GM21381 (cell line): ENCODE results near the gene NAV2.
"Not testable (repeated sequence)": the region's sequence is repeated elsewhere in the genome, so short reads cannot be mapped to it uniquely, and the experiment has no call there.

Experiments used
- ATAC-seq: cut with Tn5 transposase; IDR thresholded peaks from one replicate; pipeline ENCODE4 v1.9.1; 2021; ENCODE audit warnings: mild to moderate bottlenecking, moderate library complexity; ENCODE audit not compliant: unreplicated experiment

NAV2 gene

GRCh38 chr11:19985111-19985510, 272.5 kb downstream of the NAV2 start:
- no peak for ATAC-seq

DNA sequence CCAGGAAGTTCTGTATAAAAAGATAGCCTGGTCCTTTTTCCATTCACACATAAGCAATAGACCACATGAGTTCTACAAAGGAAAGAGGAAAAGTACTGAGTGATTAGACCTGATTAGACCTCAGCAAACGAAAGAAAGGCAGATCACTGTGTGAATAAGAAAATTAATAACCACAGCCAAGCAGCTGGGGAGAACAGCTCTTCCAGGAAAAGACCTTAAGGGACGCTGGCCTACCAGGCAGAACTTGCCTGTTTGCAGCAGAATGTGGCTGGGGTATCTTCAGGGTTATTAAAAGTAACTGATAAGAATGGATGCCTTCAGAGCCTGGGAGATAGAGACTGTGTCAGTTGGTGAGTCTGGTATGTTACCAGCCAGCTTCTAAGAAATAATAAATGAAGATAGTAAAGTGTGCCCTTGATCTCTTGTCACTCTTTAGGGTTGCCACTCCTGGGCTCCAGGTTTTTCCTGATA, 274.7 kb downstream of the NAV2 start:
- ATAC-seq = no peak

- no peak for ATAC-seq
These were observed 276.0 kb downstream of the NAV2 start for GRCh38 chr11:19988598-19988997.

- ATAC-seq = no peak
These were observed 276.6 kb downstream of the NAV2 start for GRCh38 chr11:19989191-19989590.

DNA sequence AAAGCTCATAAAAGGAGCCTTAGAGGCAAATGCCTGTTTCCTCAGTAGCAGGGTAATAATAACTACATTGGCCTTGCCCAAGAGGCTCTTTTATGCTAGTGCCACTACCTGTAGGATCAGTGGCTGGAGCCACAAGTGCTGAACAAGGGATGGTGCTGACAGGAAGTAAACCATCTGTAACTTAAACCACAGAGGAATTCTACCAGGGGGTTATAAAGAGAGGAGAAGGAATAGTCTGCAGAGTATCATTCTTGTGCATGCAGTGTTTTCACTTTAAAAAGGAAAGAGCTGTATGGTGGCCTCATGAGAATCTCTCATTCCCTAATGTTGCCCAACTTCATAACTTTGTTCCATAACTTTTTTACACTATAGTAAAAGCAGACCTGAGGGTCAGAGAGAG, 279.5 kb downstream of the NAV2 start:
- ATAC-seq = no peak

DNA sequence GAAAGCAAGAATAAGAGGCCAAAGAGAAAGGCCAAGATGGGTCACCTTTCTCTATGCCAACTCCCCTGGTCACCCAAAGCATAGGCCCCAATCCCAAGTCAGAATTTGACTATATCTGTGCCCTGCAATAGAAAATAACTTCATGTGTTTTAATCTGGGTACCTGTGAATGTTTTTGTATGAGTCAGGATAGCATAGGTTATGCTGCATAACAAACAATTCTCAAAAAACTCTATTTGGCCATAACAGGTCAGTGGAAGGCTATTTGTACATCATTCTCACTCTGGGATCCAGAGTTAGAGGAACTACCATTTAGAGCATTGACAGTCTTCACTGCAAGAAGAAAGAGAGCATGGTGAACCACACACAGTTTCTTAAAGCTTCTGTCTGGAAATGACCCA, 280.4 kb downstream of the NAV2 start:
- no peak for ATAC-seq

- ATAC-seq = no peak
These were observed 282.0 kb downstream of the NAV2 start for GRCh38 chr11:19994672-19995071.

DNA sequence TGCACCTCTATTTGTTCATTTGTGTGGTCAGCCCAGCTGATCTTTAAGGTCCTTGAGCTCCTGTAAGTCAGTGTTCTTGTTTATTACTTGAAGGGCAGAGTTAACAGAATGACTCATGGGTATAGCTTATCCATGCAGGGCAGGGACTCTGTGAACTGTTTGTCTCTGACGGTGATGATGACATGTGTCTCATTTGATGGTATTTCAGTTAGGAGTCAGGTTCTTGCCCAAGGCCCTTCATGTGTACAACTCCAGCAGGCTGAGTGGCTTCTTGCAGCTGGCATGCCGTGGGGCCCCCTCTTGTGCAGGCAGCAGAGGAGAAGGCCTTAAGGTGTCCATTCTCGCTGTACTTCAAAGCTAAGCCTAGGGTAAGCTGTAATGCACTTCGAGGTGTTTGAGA, 282.5 kb downstream of the NAV2 start:
- ATAC-seq = no peak

GRCh38 chr11:19996571-19996970, 283.9 kb downstream of the NAV2 start:
- no peak for ATAC-seq

DNA sequence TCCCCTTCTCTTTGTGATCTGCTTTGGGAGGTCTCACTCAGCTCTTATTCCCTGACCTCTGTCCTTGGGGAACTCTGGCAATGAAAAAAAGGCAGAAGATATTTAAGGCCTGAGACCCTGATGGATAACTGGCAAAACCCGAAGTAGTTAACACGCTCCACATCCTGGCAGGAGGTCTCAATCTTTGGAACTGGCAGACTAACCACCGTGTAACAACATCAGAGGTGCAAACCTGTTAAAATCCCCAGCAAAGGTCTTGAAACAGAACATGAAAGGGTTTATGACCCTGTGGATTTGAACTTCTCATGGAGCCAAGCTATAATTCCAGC, 287.3 kb downstream of the NAV2 start:
- ATAC-seq = no peak

DNA sequence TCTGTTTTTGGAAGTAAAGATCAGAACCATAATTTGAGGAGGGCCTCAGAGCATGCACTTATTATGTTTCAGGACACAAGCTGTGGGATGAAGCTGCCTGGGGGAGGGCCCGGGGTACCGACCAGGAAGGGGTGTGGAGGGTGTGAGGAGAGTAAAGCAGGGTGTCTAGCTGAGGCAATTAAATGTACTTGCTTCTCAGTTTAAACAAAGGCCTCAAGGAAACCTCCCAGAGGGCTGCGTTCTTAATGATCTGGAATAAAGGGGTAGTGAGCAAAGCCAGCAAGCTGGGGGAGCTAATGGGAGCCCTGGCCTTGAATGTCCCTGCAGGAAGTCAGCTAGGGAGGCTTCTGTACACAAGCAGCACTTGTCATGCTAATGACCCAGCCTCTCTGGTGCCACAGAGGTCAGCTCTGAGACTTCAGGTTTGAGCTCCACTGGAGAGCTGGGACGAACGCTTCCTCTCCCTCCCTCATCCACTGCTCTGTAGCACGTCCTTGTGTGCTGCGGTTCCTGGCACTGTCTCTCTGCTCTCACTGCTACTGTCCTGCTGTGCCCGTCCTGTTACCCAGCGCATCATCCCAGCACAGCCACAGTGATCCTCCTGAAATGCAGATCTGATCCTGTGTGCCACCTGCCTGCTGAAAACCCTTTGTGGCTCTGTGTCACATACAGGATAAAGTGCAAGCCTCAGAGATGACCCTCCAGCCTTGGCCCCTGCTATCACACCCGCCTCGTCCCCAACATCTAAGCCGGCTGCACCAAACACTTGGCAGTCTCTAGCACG, 287.9 kb downstream of the NAV2 start:
- ATAC-seq = no peak

DNA sequence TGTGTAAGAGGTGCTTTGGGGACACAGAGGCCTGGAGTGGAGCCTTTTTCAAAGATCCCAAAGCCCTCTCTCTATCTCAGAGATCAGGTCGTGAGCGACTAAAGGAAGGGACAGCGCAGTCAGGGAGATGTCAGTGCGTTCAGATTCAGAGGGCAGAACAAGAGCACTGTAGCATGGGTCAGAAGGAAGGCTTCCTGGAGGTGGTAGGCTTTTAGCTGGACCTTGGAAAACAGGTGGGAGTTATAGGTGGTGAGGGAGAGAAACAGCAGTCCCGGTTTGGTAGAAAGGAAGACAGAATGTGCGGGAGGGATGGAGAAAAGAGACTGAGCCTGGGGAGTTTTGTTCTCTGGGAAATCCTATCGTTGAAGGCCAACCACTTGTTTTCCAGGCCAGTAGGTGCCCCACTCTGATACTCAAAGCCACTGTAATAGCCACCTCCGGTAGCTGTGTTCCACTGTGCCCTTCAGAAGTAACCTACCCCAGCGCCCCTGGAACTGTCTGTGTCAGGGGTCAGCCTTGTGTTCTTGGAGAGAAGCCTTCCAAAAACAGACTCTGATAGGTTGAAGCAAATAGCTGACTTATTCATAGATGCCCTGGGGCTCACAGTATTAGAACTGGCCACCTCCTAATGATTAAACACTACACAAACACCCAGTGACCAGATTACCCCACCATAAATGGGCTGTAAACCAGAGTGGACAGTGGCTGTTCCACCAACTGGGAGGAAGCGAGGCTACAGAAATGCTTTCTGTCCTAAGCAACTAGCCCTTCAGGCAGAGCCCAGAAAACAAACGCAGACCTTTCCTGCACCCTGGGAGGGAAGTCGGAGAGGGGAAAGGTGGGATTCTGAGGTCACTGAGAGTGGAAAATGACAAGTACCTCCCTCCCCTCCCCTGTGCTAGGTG, 289.9 kb downstream of the NAV2 start:
- no peak for ATAC-seq

DNA sequence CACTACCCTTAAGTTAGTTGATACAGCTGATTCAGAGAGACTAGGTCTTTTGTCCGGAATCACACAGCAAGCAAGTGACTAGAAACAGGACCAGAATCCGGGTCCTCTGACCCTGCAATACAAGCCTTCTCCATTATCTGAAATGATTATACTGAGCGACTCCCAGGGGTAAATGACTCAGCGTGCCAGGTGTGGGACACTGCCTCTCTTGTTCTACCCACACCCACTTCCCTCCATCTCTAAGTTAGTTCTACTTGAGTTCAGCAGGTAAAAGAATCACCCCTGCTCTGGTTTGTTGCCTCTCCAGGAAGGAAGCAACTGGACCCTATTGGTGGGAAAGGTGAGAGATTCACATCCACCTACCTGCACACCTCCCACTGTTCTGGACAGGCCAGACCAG, 290.7 kb downstream of the NAV2 start:
- no peak for ATAC-seq

- ATAC-seq = no peak
These were observed 292.2 kb downstream of the NAV2 start for GRCh38 chr11:20004866-20005265.

- no peak for ATAC-seq
These were observed 293.1 kb downstream of the NAV2 start for GRCh38 chr11:20005747-20006146.

- ATAC-seq = not testable (repeated sequence)
These were observed 294.0 kb downstream of the NAV2 start for GRCh38 chr11:20006618-20007017.

GRCh38 chr11:20007386-20007785, 294.7 kb downstream of the NAV2 start:
- ATAC-seq = no peak

DNA sequence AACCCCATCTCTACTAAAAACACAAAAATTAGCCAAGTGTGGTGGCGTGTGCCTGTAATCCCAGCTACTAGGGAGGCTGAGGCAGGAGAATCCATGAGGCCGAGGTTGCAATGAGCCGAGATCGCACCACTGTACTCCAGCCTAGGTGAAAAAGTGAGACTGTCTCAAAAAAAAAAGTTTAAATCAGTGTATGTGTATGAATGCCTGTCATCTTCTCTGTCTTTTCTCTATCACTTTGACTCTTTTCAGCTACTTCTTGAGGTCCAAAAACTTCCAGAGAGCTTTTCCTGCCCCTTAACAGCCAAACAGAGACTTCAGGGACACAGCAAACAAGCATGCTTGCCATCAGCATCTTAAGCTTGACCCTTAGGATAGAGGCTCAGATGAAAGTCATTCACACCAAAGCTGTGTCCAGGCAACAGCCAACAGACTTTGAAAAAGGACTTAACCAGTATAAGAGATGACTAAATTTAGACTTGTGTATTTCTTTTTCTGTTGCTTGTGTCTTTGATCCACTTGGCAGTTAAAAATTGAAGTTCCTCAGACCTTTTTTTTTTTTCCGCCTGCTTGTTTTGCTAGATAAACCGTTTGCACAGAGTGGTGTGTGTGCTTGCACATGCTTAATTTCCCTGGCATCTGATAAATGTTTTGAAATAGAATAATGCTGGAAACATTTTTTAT, 295.7 kb downstream of the NAV2 start:
- no peak for ATAC-seq

- no peak for ATAC-seq
These were observed 296.4 kb downstream of the NAV2 start for GRCh38 chr11:20008871-20009644.

GRCh38 chr11:20010156-20010850, 297.7 kb downstream of the NAV2 start:
- ATAC-seq = no peak
